ENCODE results near the gene RNF31. TPM values are rescaled to one million over a fixed set of nuclear protein-coding genes. Genes with fewer than 3 reads are reported as not detected.

Gene RNF31
- total RNA-seq, 1 donor from 2014 or later = 59.0 TPM

DNA sequence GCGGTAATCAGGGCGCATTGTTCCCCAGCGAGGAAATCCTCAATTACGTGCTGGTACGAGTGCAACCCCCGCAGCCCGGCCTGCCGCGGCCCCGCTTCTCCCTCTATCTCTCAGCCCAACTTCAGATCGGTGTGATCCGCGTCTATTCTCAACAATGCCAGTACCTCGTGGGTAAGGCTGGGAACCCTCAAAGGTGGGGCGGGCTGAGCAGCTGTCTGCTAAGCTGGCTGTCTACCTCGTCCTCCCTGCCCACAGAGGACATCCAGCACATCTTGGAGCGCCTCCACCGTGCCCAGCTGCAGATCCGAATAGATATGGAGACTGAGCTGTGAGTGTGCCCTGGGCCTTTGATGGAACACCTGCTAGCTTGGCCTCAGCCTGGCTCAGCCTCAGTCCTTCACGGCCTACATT, 25.6 kb downstream of the RNF31 start:
- peak overlapping the region; percentile 66 for H3K4me3 Mint-ChIP-seq (ENCODE audit: unreplicated experiment)
- H3K27ac Mint-ChIP-seq (ENCODE audit: unreplicated experiment) = no peak overlapping the region
- no peaks in the 10 kb centered on the region for H3K27me3 Mint-ChIP-seq (ENCODE audit: low read depth, unreplicated experiment)
- Histone ChIP-seq H3K79me2 (ENCODE audit: insufficient read depth, low read length) (no peaks in the 10 kb centered on the region), H4K20me1 (ENCODE audit: insufficient read depth, low read length) (peaks cover 5% of the 10 kb centered on the region), H3K9ac (ENCODE audit: low read length) (peak overlapping the region; percentile 36), H3K9me3 (ENCODE audit: insufficient read depth, low read depth, low read length) (no peaks in the 10 kb centered on the region), H3K4me1 (ENCODE audit: insufficient read depth, low read length) (peaks cover 14% of the 10 kb centered on the region), H3K4me2 (ENCODE audit: low read length) (peak overlapping the region; percentile 84), H3K27me3 (ENCODE audit: insufficient read depth, low read length) (no peaks in the 10 kb centered on the region), H2AFZ (ENCODE audit: low read depth, low read length) (no peak overlapping the region), H3K4me3 (ENCODE audit: insufficient read depth, low read depth, low read length) (peak overlapping the region; percentile 50), H3K27ac (ENCODE audit: low read depth, low read length) (no peak overlapping the region), H3K36me3 (ENCODE audit: insufficient read depth, low read length) (no peaks in the 10 kb centered on the region)
- no peak for TF ChIP-seq EZH2 (IDR thresholded peaks at IDR 0.05; ENCODE audit: insufficient read depth, low read length)
- TF ChIP-seq, protein P1, sequence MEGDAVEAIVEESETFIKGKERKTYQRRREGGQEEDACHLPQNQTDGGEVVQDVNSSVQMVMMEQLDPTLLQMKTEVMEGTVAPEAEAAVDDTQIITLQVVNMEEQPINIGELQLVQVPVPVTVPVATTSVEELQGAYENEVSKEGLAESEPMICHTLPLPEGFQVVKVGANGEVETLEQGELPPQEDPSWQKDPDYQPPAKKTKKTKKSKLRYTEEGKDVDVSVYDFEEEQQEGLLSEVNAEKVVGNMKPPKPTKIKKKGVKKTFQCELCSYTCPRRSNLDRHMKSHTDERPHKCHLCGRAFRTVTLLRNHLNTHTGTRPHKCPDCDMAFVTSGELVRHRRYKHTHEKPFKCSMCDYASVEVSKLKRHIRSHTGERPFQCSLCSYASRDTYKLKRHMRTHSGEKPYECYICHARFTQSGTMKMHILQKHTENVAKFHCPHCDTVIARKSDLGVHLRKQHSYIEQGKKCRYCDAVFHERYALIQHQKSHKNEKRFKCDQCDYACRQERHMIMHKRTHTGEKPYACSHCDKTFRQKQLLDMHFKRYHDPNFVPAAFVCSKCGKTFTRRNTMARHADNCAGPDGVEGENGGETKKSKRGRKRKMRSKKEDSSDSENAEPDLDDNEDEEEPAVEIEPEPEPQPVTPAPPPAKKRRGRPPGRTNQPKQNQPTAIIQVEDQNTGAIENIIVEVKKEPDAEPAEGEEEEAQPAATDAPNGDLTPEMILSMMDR (IDR thresholded peaks at IDR 0.05; ENCODE audit: insufficient read depth, low read depth, low read length) = no peak
- peaks cover 2% of the 10 kb centered on the region for H3K4me1 Mint-ChIP-seq (ENCODE audit: low read depth, unreplicated experiment)
- H3K36me3 Mint-ChIP-seq (ENCODE audit: low read depth, unreplicated experiment) = peaks cover 23% of the 10 kb centered on the region
- DNase-seq (ENCODE audit: low read depth) (no peak), FAIRE-seq (no peak)
- no peaks in the 10 kb centered on the region for H3K9me3 Mint-ChIP-seq (ENCODE audit: unreplicated experiment)

DNA sequence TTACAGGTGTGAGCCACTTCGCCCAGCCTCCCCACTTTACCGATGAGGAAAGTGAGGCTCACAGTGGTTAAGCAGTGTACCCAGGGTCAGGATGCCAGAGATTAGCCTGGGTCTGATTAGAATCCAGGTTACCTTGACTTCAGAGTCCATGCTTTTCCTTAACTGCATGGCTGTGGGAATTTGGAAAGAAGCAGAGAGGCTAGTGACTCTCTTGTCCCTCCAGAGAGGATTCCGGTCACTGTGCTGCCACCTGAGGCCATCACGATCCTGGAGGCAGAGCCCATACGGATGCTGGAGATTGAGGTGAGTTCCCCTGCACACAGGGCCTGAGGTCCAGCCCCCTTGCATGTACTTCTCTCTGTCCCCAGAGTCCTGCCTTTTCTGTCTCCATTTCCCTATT, 29.3 kb downstream of the RNF31 start:
- no peak overlapping the region for H3K4me2 ChIP-seq (ENCODE audit: low read length)
- H3K9me3 ChIP-seq (ENCODE audit: insufficient read depth, low read depth, low read length) = no peaks in the 10 kb centered on the region
- TF ChIP-seq, protein P1 (IDR thresholded peaks at IDR 0.05; ENCODE audit: insufficient read depth, low read depth, low read length) = no peak
- TF ChIP-seq EZH2 (IDR thresholded peaks at IDR 0.05; ENCODE audit: insufficient read depth, low read length) = no peak
- peaks cover 7% of the 10 kb centered on the region for H3K4me1 Mint-ChIP-seq (ENCODE audit: low read depth, unreplicated experiment)
- H4K20me1 ChIP-seq (ENCODE audit: insufficient read depth, low read length) = peaks cover 30% of the 10 kb centered on the region
- H2AFZ ChIP-seq (ENCODE audit: low read depth, low read length) = no peak overlapping the region
- DNase-seq (ENCODE audit: low read depth) = no peak
- H3K27ac ChIP-seq (ENCODE audit: low read depth, low read length) = no peak overlapping the region
- H3K4me3 Mint-ChIP-seq (ENCODE audit: unreplicated experiment) = no peak overlapping the region
- H3K36me3 Mint-ChIP-seq (ENCODE audit: low read depth, unreplicated experiment) = peaks cover 22% of the 10 kb centered on the region
- H3K27me3 ChIP-seq (ENCODE audit: insufficient read depth, low read length) = no peaks in the 10 kb centered on the region
- no peak overlapping the region for H3K9ac ChIP-seq (ENCODE audit: low read length)
- no peak for FAIRE-seq
- no peak overlapping the region for H3K27ac Mint-ChIP-seq (ENCODE audit: unreplicated experiment)
- H3K4me1 ChIP-seq (ENCODE audit: insufficient read depth, low read length) = peaks cover 15% of the 10 kb centered on the region
- H3K36me3 ChIP-seq (ENCODE audit: insufficient read depth, low read length) = peaks cover 18% of the 10 kb centered on the region
- H3K4me3 ChIP-seq (ENCODE audit: insufficient read depth, low read depth, low read length) = no peak overlapping the region
- no peaks in the 10 kb centered on the region for H3K27me3 Mint-ChIP-seq (ENCODE audit: low read depth, unreplicated experiment)
- no peaks in the 10 kb centered on the region for H3K79me2 ChIP-seq (ENCODE audit: insufficient read depth, low read length)
- no peaks in the 10 kb centered on the region for H3K9me3 Mint-ChIP-seq (ENCODE audit: unreplicated experiment)

DNA sequence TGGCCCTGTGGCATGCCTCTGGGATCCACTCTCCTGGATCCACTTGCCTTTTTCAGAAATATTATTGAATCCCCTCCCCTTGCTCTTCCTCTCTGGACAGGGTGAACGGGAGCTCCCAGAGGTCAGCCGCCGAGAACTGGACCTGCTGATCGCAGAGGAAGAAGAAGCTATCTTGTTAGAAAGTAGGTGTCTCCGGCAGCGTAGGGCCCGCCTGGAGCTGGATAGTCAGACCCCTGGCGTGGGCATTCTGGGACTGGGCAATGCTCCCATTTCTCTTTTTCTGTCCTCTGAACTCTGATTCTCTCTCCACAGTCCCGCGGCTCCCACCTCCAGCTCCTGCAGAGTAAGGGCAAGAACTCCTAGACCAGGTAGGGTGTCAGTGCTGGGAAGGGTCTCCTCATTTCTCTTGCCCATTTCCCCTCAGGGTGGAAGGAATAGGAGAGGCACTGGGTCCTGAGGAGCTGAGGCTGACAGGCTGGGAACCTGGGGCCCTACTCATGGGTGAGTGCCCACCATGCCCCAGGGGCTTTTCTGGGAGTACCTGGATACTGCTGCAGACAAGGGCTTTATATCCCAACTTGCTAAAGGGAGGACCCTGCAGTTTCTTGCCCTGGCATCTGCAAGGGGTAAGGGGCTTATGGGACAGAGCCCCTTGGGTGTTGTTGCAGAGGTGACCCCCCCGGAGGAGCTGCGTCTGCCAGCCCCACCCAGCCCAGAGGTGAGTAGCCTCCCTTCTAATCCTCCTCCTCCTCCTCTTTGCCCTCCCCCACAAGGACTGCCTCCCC, 29.9 kb downstream of the RNF31 start:
- H3K9me3 Mint-ChIP-seq (ENCODE audit: unreplicated experiment) = no peaks in the 10 kb centered on the region
- H3K36me3 Mint-ChIP-seq (ENCODE audit: low read depth, unreplicated experiment) = peaks cover 26% of the 10 kb centered on the region
- no peaks in the 10 kb centered on the region for H3K9me3 ChIP-seq (ENCODE audit: insufficient read depth, low read depth, low read length)
- no peak overlapping the region for H3K4me3 Mint-ChIP-seq (ENCODE audit: unreplicated experiment)
- no peak overlapping the region for H3K27ac Mint-ChIP-seq (ENCODE audit: unreplicated experiment)
- no peaks in the 10 kb centered on the region for H3K27me3 ChIP-seq (ENCODE audit: insufficient read depth, low read length)
- no peak overlapping the region for H3K4me2 ChIP-seq (ENCODE audit: low read length)
- no peaks in the 10 kb centered on the region for H3K27me3 Mint-ChIP-seq (ENCODE audit: low read depth, unreplicated experiment)
- H3K4me1 ChIP-seq (ENCODE audit: insufficient read depth, low read length) = peaks cover 10% of the 10 kb centered on the region
- peaks cover 30% of the 10 kb centered on the region for H4K20me1 ChIP-seq (ENCODE audit: insufficient read depth, low read length)
- H3K4me3 ChIP-seq (ENCODE audit: insufficient read depth, low read depth, low read length) = no peak overlapping the region
- no peak overlapping the region for H3K27ac ChIP-seq (ENCODE audit: low read depth, low read length)
- TF ChIP-seq, protein P1 (IDR thresholded peaks at IDR 0.05; ENCODE audit: insufficient read depth, low read depth, low read length) = no peak
- no peak for TF ChIP-seq EZH2 (IDR thresholded peaks at IDR 0.05; ENCODE audit: insufficient read depth, low read length)
- no peak for DNase-seq (ENCODE audit: low read depth)
- H2AFZ ChIP-seq (ENCODE audit: low read depth, low read length) = no peak overlapping the region
- peaks cover 7% of the 10 kb centered on the region for H3K4me1 Mint-ChIP-seq (ENCODE audit: low read depth, unreplicated experiment)
- no peaks in the 10 kb centered on the region for H3K79me2 ChIP-seq (ENCODE audit: insufficient read depth, low read length)
- no peak for FAIRE-seq
- H3K36me3 ChIP-seq (ENCODE audit: insufficient read depth, low read length) = peaks cover 18% of the 10 kb centered on the region
- H3K9ac ChIP-seq (ENCODE audit: low read length) = no peak overlapping the region
